ENCODE results near the gene LMAN1L. TPM values are rescaled to one million over a fixed set of nuclear protein-coding genes. Genes with fewer than 3 reads are reported as not detected.

LMAN1L gene
- total RNA-seq, 1 experiment from 2014 or later = not detected

- Mint-ChIP-seq H3K27ac (no peak overlapping the region), H3K36me3 (peaks cover 4% of the 10 kb centered on the region; the same call in 1 of the 2 replicates), H3K27me3 (ENCODE audit: low read depth) (no peaks in the 10 kb centered on the region), H3K9me3 (no peaks in the 10 kb centered on the region), H3K4me1 (no peaks in the 10 kb centered on the region), H3K4me3 (no peak overlapping the region)
- TF ChIP-seq CTCF (IDR thresholded peaks at IDR 0.05) (no peak), ZNF671 (CRISPR knock-in tag; IDR thresholded peaks at IDR 0.05) (no peak), ZNF219 (CRISPR knock-in tag; IDR thresholded peaks at IDR 0.05; ENCODE audit: borderline replicate concordance) (no peak), ELF4 (CRISPR knock-in tag; IDR thresholded peaks at IDR 0.05; ENCODE audit: low read depth) (no peak), ATF6 (CRISPR knock-in tag; IDR thresholded peaks at IDR 0.05) (no peak), FOXJ3 (CRISPR knock-in tag; IDR thresholded peaks at IDR 0.05; ENCODE audit: borderline replicate concordance) (no peak)
- TF ChIP-seq, protein P1, sequence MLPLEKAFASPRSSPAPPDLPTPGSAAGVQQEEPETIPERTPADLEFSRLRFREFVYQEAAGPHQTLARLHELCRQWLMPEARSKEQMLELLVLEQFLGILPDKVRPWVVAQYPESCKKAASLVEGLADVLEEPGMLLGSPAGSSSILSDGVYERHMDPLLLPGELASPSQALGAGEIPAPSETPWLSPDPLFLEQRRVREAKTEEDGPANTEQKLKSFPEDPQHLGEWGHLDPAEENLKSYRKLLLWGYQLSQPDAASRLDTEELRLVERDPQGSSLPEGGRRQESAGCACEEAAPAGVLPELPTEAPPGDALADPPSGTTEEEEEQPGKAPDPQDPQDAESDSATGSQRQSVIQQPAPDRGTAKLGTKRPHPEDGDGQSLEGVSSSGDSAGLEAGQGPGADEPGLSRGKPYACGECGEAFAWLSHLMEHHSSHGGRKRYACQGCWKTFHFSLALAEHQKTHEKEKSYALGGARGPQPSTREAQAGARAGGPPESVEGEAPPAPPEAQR (CRISPR knock-in tag; IDR thresholded peaks at IDR 0.05) = no peak
- TF ChIP-seq, protein P2, sequence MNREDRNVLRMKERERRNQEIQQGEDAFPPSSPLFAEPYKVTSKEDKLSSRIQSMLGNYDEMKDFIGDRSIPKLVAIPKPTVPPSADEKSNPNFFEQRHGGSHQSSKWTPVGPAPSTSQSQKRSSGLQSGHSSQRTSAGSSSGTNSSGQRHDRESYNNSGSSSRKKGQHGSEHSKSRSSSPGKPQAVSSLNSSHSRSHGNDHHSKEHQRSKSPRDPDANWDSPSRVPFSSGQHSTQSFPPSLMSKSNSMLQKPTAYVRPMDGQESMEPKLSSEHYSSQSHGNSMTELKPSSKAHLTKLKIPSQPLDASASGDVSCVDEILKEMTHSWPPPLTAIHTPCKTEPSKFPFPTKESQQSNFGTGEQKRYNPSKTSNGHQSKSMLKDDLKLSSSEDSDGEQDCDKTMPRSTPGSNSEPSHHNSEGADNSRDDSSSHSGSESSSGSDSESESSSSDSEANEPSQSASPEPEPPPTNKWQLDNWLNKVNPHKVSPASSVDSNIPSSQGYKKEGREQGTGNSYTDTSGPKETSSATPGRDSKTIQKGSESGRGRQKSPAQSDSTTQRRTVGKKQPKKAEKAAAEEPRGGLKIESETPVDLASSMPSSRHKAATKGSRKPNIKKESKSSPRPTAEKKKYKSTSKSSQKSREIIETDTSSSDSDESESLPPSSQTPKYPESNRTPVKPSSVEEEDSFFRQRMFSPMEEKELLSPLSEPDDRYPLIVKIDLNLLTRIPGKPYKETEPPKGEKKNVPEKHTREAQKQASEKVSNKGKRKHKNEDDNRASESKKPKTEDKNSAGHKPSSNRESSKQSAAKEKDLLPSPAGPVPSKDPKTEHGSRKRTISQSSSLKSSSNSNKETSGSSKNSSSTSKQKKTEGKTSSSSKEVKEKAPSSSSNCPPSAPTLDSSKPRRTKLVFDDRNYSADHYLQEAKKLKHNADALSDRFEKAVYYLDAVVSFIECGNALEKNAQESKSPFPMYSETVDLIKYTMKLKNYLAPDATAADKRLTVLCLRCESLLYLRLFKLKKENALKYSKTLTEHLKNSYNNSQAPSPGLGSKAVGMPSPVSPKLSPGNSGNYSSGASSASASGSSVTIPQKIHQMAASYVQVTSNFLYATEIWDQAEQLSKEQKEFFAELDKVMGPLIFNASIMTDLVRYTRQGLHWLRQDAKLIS (CRISPR knock-in tag; IDR thresholded peaks at IDR 0.05; ENCODE audit: borderline replicate concordance) = no peak
- ChIA-PET CTCF (interaction anchor here (0.5 to 1.6 kb wide), 3 partner anchors 44 to 1018 kb away, joined by 3 to 7 read pairs (median 3); no protein-coding TSS in a partner anchor), POLR2A (no interaction called here)
- ATAC-seq (no peak), DNase-seq (ENCODE audit: low spot score) (no peak)
These were observed 45.2 kb downstream of the LMAN1L start for GRCh38 chr15:74857671-74858368.

GRCh38 chr15:74858369-74858740 is 45.7 kb downstream of the LMAN1L start:
- ATAC-seq = no peak
- no peak overlapping the region for H3K4me3 Mint-ChIP-seq
- H3K9me3 Mint-ChIP-seq = no peaks in the 10 kb centered on the region
- ChIA-PET POLR2A (interaction anchor here (0.8 kb wide), 1 partner anchor 16 kb away, joined by 4 read pairs; no protein-coding TSS in a partner anchor), CTCF (interaction anchor here (0.5 to 1.6 kb wide), 5 partner anchors 44 to 1018 kb away, joined by 3 to 7 read pairs (median 3); no protein-coding TSS in a partner anchor)
- H3K27ac Mint-ChIP-seq = no peak overlapping the region
- no peaks in the 10 kb centered on the region for H3K4me1 Mint-ChIP-seq
- no peaks in the 10 kb centered on the region for H3K27me3 Mint-ChIP-seq (ENCODE audit: low read depth)
- no peak for DNase-seq (ENCODE audit: low spot score)
- peaks cover 2% of the 10 kb centered on the region; the same call in 1 of the 2 replicates for H3K36me3 Mint-ChIP-seq
- TF ChIP-seq ATF6 (CRISPR knock-in tag; IDR thresholded peaks at IDR 0.05) (no peak), ZNF416 (CRISPR knock-in tag; IDR thresholded peaks at IDR 0.05) (no peak), FOXJ3 (CRISPR knock-in tag; IDR thresholded peaks at IDR 0.05; ENCODE audit: borderline replicate concordance) (no peak), NFYB (CRISPR knock-in tag; conservative IDR thresholded peaks at IDR 0.05; ENCODE audit: low read depth) (no peak), ZNF219 (CRISPR knock-in tag; IDR thresholded peaks at IDR 0.05; ENCODE audit: borderline replicate concordance) (no peak), GTF2I (CRISPR knock-in tag; conservative IDR thresholded peaks at IDR 0.05) (no peak), OVOL2 (CRISPR knock-in tag; IDR thresholded peaks at IDR 0.05; ENCODE audit: borderline replicate concordance) (no peak)
- TF ChIP-seq, protein P3, sequence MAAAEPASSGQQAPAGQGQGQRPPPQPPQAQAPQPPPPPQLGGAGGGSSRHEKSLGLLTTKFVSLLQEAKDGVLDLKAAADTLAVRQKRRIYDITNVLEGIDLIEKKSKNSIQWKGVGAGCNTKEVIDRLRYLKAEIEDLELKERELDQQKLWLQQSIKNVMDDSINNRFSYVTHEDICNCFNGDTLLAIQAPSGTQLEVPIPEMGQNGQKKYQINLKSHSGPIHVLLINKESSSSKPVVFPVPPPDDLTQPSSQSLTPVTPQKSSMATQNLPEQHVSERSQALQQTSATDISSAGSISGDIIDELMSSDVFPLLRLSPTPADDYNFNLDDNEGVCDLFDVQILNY (CRISPR knock-in tag; IDR thresholded peaks at IDR 0.05) = no peak
- TF ChIP-seq, protein P4, sequence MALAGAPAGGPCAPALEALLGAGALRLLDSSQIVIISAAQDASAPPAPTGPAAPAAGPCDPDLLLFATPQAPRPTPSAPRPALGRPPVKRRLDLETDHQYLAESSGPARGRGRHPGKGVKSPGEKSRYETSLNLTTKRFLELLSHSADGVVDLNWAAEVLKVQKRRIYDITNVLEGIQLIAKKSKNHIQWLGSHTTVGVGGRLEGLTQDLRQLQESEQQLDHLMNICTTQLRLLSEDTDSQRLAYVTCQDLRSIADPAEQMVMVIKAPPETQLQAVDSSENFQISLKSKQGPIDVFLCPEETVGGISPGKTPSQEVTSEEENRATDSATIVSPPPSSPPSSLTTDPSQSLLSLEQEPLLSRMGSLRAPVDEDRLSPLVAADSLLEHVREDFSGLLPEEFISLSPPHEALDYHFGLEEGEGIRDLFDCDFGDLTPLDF (CRISPR knock-in tag; IDR thresholded peaks at IDR 0.05) = no peak
- TF ChIP-seq, protein P5, sequence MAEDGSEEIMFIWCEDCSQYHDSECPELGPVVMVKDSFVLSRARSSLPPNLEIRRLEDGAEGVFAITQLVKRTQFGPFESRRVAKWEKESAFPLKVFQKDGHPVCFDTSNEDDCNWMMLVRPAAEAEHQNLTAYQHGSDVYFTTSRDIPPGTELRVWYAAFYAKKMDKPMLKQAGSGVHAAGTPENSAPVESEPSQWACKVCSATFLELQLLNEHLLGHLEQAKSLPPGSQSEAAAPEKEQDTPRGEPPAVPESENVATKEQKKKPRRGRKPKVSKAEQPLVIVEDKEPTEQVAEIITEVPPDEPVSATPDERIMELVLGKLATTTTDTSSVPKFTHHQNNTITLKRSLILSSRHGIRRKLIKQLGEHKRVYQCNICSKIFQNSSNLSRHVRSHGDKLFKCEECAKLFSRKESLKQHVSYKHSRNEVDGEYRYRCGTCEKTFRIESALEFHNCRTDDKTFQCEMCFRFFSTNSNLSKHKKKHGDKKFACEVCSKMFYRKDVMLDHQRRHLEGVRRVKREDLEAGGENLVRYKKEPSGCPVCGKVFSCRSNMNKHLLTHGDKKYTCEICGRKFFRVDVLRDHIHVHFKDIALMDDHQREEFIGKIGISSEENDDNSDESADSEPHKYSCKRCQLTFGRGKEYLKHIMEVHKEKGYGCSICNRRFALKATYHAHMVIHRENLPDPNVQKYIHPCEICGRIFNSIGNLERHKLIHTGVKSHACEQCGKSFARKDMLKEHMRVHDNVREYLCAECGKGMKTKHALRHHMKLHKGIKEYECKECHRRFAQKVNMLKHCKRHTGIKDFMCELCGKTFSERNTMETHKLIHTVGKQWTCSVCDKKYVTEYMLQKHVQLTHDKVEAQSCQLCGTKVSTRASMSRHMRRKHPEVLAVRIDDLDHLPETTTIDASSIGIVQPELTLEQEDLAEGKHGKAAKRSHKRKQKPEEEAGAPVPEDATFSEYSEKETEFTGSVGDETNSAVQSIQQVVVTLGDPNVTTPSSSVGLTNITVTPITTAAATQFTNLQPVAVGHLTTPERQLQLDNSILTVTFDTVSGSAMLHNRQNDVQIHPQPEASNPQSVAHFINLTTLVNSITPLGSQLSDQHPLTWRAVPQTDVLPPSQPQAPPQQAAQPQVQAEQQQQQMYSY (CRISPR knock-in tag; IDR thresholded peaks at IDR 0.05) = no peak
